Stimulated activated CD8-positive, alpha-beta memory T cell treated with anti-CD3 and anti-CD28 coated beads, Interleukin-15, amount 100 ng/mL, for 48 hours (primary cell): ENCODE data around the gene LYZL4.
A peak's percentile ranks its signal among the peaks of the same experiment; 100 is the strongest.

ENCODE experiments used
- DNase-seq, 2 donors: peaks; one replicate each; pipeline ENCODE4 v3.0.0-alpha.2; 2020; ENCODE audit warnings: low read depth in 2 of 2

Gene LYZL4, protein sequence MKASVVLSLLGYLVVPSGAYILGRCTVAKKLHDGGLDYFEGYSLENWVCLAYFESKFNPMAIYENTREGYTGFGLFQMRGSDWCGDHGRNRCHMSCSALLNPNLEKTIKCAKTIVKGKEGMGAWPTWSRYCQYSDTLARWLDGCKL

DNA sequence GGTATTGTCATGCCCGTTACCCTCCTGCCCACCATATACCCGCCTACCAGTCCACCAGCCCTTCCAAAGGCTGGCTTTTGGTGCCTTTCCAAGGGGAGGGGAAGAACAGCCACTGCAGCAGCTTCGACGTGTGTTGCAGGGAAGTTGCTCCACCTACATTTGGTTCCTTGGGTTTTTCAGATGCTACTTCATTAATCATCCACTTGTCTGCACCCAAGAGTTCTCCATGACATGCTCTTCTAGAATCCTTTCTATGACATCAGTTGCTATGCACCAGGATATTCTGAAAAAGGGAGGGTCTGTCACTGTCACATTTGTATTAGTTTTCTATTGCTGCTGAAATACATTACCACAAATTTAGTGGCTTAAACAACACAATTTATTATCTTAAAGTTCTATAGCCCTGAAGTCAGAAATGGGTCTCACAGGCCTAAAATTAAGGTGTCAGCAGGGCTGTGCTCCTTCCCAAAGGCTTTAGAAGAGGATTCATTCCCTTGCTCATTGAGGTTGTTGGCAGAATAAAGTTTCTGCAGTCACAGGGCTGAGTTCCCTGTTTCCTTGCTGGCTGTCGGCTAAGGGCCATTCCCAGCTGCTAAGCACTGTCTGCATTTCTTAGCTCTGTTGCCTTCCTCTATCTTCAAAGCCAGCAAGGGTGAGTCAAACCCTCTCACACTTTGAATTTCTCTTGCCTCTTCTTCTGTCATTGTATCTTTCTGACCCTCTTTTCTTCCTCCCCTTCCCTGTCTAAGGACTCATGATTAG lies at the start of gene LYZL4:
Gene LYZL4 (minus strand): TSS at position 241 of the 762 bp plus-strand sequence. CDS start 3,359 bp downstream, outside the sequence.
- no peak for DNase-seq

DNA sequence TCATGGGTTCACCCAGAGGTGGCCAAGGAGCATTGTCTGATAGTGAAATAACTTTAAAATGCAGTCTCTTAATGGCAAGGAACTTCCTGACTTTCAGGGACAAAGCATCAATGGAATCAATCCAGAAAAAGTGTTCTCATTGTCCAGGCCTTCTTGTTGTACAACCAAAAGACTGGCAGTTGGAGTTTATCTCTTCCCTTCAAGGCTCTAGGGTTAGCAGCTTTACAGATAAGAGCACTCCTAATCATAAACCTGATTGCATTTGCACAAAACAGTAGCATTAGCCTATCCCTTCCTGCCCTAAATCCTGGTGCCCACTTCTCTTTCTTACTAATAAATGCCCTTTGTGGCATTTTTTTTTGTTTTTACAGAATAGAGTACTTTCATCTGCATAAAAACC lies 48.7 kb upstream of the LYZL4 start:
- no peak for DNase-seq

DNA sequence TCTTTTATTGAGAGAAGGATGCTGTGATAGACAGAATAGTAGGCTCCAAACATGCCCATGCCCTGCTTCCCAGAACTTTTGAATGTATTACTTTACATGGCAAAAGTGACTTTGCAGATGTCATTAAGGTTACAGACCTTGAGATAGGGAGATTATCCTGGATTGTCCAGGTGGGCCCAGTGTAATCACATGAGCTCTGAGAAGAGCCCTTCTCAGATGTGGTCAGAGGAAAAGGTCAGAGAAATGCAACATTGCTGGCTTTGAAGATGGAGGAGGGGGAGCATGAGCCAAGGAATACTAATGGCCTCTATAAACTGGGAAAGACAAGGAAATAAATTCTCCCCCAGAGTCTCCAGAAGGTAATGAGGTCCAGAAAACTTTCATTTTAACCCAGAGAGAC lies 45.8 kb upstream of the LYZL4 start:
- no peak for DNase-seq

DNA sequence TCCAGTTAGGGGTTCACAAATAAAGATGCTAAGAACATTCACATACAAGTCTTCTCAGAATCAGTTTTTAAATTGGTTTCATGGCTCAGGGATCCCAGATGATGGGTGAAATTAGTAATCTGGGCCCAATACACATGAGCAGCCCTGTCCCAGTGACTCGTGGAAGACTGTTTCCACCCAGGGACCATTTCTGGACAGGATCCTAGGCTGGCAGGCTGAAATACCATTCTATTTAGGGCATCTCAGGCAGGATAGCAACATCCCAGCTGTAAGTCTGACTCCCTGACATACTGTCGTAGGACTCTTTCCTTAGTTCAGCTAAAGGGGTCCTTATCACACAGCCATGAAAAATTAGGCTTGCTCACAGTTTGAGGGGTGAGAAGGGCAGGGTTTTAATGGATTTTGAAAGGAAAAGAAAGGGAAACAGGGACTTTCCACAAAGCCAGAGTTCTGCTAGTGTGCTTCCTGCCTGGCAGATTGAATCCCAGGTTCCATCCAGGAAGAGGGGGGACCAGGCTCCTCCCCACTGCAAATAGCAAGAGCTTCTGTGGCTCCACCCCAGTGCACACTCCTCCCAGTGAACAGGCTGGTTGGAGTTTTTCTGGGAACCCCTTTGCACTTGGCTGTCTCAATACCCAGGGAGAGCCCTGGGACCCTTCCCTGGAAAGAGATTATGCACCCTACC lies 41.3 kb upstream of the LYZL4 start:
- DNase-seq: no peak

DNA sequence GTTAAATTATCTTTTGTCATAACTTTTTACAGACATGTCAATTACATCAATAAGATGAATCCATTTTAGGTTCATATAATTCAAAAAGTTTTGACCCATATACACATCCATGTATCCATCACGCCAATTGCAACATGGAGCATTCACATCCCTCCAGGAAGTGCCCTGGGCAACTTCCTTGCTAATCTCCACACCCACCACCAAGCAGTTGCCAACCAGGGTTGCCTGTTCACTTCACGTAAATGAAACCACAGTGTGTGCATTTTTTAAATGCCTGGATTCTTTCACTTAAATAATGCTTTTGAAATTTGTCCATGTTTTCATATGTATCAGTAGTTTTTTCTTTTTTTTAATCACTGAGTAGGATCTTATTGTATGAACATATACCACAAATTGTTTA lies 40.7 kb upstream of the LYZL4 start:
- no peak for DNase-seq

DNA sequence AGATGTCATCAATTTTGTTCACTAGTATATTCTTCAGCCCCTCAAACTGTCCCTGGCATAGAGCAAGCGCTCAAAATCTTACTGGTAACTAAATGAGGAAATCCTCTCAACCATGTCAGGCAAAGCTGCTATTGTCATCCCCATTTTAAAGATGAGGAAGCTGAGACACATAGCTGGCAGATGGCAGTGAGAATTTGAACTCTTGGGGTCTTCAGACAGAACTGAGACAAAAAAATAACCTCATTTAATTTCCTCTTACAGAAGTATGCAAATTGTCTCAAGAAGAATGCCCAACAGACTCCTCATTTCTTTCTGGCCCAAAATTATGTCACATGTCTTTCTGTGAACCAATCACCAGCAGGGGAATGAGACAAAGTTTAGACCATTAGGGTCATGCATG lies 40.2 kb upstream of the LYZL4 start:
- DNase-seq: no peak

DNA sequence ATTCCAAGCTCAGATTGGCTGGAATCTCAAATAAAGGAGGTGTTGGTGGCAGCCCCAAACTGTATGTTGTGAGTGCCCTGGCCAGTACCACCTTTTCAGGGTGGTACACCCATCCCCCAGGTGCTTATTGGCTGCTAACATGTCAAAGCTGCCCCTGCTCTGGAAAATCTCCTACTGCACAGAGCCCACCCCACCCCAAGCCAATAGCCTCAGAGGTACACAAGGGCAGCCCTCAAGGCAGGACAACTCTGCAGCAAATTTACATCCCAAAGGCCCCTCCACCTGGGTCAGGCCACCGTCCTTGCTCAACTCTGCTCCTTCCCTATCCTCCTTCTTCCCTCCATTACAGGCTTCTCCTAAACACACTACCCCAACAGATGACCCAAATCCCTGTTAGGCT lies 37.1 kb upstream of the LYZL4 start:
- no peak for DNase-seq

DNA sequence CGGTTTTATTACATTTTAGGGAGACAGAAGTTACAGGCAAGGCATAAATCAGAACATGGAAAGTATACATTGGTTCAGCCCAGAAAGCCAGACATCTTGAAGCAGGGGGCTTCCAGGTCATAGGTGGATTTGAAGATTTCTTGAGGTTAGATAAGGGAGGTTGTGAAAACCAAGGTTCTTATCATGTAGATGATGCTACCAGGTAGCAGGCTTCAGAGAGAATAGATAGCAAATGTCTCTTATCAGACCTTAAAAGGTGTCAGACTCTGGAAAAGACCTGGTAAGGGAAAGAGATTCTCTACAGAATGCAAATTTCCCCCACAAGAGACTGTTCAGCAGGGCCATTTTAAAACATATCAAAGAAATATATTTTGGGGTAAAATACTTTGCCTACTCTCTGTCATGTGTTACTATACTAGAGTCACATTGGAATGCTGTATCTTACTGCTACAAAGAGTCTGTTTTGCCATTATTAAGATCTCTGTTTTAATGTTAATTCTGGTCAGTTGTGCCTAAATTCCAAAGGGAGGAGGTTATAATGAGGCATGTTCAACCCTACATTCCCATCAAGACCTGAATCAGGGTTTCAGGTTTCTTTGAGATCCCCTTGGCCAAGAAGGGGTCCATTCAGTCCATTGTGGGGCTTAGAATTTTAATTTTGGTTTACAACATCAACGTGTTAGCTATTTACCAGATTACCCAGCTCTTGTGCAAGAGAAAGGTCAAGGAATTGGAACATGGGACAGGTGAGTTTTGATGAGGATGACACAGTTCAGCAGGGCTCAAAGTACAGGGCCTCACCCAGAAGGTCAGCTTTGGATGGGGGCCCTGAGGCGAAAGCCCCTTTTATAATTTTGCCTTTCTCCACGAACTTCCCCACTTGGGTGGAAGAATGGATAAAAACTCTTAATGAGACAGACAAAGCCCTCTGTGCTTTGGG lies 36.0 kb upstream of the LYZL4 start:
- no peak for DNase-seq

DNA sequence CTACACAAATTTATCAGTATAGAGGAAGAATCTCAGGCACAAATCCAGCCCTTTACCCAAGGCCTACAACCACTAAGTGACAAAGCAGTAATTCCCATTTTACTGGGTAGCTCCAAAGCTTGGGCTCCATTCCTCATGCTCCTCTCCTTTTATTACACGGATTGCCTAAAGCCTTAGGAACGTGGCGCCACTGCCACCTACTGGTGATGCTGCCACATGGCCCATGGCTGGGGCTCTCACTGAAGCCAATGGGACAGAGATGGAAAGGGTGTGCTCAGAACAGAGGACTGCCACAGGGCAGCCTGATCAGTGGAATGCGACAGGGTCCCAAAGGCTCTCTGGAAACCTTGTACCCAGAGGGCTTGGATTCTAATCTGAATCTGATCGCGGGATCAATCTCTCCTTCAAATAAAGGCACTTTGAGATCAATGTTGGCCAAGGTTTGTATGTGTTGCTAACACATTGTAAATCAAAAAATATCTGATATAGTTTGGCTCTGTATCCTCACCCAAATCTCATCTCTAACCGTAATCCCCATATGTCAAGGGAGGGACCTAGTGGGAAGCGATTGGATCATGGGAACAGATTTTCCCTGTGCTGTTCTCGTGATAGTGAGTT lies 33.5 kb upstream of the LYZL4 start:
- peak; percentile 55 to 57 for DNase-seq

DNA sequence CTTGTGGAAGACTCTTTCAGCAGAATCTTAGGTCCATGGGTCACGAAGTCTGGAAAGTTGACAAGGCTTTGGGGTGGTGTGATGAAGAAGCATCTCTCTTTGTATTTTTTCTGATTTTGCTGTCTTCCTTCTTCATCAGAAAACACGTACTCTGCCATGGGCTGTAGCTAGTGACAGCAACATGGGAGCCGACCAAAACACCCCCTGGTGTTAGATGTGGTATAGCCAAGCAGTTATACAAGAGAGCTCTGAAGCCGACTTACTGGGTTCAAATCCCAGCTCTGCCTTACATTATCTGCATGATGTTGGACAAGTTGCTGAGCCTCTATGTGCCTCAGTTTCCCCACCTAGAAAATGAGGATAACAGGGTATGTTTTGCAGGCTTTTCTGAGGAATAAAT lies 32.9 kb upstream of the LYZL4 start:
- DNase-seq: no peak

DNA sequence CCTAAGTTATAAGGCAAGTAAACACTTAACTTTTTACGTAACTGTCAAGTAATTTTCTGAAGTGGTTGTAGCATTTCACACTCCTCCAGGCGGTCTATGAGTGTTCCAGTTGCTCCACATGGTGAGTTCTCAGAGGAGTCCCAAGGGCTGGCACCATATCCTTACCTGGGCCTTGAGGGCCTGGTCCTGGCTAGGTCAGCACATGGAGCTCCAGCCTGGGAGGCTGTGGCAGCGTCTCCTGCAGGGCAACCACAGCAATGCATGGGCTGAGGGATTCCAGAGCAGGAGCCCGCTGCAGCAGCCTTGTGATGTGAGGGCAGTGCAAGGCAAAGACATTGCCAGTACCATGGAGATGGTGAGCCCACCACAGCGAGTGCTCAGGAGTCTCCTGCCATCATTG lies 32.2 kb upstream of the LYZL4 start:
- no peak for DNase-seq

DNA sequence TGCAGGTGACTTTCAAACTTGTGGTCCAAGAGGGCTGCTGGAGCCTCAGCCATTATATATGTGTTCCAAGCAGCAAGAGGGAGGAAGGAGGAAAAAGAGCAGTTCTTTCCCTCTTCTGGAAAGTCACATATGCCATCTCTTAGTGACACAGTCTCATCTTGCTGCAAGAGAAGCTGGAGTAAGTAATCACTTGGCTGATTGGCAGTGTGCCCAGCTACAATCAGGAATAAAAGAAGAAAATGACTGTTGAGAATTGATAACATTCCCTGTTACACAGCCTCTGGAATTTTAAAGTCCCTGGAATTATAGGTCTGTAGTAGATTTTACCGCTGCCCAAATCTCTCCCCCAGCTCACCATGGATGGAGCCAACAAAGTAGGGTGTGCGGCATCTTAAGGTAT lies 31.4 kb upstream of the LYZL4 start:
- no peak for DNase-seq

DNA sequence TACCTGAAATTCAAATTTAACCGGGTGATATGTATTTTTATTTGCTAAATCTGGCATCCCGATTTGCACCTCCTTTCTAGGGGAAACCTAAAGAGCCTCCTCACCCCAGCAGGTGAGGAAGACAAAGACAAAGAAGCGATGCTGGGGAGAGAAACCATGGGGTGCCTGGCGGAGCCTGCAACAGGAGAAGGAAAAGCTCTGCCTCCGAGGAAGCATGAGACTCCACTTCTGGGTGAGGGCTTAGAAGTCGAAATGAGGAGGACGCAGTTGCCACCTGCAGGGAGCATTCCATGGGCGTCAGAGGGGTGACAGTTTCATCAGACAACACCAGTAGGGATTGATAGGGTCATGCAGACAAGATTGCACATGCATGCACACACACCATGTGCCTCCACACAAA lies 30.5 kb upstream of the LYZL4 start:
- DNase-seq: no peak

DNA sequence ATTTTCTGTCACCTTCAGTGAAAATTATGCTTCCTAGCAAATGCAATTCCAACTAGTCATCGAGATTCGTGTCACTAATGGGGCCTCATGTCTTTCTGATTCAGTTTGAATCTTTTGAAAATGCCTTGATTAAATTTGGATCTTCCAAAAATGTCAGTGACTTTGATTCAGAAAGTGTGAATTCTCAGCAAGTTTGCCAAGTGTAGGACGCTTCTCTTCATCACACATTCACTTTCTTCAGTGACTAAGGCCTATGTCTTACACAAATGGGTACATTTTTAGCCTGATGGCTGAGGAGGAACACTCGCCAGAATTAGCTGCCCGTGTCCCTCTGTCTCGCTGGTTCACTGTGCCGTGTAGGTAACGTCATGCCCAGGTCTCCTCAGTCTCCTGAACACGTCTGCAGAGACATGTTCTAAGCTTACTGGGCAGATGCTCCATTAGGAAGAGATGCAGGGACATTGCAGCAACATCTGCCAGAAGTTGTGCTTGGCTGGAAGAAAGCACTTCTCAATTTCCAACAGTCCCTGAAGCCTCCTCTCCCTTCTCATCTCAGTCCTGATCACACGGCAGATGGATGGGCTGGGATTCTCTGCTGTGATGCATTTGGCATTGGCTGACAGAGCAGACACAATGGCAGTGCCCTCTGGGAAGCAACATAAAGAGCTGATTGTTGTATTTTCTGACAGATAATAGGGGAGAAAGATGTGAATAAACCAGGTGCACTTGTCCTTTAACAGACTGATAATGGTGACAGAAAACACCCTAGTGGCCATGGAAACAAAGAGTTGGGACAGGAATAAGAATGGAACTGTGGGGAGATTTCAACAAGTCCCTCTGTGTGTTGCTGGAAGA lies 29.1 kb upstream of the LYZL4 start:
- DNase-seq: no peak

DNA sequence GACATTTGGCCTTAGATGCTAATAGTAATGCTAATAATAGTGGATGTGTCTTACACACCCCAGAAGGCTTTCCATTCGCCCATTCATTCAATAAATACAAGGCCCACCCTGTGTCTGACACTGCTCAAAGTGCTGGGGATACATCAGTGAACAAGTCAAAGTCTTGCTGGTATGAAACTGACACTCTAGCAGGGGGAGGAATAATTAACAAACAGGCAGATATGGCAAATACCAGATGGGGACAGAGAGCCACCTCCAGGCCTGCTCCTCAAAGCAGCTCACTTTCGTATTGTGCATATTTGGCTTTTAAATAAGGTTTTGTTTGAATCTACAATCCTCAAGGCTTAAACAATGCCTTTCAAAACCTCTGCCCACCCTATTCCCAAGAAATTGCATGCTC lies 28.3 kb upstream of the LYZL4 start:
- DNase-seq: no peak

DNA sequence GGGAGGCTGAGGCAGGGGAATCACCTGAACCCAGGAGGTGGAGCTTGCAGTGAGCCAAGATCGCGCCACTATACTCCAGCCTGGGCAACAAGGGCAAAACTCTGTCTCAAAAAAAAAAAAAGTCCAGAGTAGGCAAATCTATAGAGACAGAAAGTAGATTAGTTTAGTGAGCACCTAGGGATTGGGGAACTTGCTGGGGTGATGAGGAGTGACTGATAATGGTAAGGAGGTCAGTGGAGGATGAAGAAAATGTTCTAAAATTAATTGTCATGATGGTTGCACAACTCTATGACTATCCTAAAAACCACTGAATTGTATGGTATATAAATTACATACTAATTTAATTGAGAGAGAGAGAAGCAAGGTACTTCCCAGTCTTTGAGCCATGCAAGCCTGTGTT lies 27.8 kb upstream of the LYZL4 start:
- no peak for DNase-seq

DNA sequence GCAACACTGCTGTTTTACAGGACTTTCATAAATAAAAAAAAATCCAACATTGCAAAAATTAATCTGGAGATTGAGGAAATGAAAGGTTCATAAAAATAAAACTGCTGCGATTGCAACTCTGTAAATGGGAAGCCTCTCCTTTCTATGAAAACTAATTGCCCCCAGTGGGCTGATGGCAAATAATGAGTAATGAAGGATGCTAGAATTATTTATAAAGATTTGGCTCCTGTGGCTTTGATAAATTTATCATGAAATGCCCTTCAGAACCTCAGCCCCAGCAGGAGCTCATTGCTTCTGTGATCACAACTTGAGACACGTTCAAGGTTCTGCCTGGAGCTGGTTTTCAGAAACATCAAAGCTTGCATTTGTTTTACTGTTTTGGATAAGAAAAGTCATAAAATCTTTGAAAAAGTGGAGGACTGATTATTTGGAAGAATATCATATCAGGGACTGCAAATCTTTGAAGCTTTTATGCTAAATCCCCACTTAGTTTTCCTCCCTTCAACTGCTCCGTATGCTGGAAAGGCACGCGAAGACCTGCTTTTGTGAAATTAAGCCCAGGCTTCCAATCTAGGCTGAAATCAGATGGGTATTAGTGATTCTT lies 24.5 kb upstream of the LYZL4 start:
- DNase-seq: no peak

DNA sequence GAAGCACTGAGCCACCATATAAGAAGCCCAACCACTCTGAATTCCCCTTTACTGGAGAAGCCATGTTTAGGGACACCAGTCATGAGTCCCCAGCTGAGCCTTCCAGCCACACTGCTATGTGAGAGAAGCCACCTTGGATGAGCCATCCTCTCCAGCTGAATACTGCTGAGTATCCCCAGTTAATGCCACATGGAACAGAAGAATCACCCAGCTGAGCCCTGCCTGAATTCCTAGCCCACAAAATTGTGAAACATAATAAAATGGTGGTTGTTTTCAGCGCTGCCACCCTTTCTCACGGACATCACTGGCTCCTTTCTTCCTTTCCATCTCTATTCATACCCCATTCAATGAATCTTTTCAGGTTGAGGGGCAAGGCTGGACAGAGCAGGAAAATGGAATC lies 22.1 kb upstream of the LYZL4 start:
- no peak for DNase-seq

DNA sequence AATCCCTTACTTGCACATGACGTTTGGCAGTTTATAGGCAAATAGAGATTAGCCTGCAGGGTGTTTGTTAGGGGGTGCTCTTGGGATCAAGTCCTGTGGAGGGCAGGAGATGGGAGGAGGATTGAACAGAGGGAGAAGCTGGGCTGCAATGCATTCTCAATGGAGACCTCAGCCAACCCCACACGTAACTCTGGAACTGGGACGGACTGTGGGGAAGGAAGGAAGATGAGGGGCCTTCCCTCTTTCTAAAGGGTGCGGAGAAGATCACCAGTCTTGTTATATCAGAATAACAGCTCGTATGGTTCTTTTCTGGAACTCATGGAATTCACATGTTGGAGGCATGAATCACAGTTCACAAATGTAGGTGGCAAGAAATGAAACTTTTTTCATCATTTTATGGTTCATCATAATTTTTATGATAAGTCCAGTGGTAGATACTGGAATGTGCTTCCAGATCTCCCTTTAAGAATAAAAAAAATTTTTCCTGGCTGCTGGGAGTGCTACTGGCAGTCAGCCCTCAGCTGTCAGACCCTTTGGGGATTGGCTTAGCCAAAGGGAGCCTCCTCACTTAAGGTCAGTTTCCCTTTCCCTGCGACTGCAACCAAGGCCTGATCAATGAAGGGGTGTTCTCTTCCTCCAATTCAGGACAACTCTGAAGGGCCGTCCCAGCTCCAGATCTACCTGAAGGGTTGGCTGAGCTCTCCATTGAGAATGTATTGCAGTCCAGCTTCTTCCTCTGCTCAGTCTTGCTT lies 20.5 kb upstream of the LYZL4 start:
- DNase-seq: no peak

DNA sequence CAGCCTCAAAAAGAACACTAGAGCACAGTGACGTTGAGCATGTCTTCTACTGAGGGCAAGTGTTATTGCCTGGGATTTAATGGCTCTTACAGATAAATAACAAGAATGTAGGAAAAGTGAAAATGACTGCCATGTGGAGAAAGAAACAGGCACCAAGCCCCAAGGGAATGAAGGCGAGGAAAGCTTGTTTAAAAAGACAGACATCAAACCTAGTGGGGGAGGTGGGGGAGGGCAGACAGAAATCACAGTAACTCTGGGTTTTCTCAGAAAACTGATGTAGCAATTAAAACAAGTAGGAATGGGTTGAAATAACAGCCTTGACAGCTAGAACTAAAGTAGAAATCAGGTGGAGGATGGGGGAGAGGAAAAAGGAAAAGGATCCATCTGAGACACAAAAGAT lies 18.4 kb upstream of the LYZL4 start:
- no peak for DNase-seq
